IMR-90 (cell line): ENCODE results near the gene SH3RF3.

Experiments used
- CEBPB ChIP-seq: IDR thresholded peaks from 2 replicates; pipeline ENCODE4 v1.6.1; 2012; ENCODE audit warnings: low read depth, low read length, improper control_type of control experiment
- POLR2A ChIP-seq: IDR thresholded peaks from 2 replicates; pipeline ENCODE4 v1.6.1; 2012; ENCODE audit warnings: mild to moderate bottlenecking, low read depth, low read length
- RCOR1 ChIP-seq: IDR thresholded peaks from 2 replicates; pipeline ENCODE4 v1.6.1; 2012; ENCODE audit warnings: mild to moderate bottlenecking, low read length, improper control_type of control experiment; ENCODE audit not compliant: insufficient replicate concordance

- TF ChIP-seq RCOR1 (no peak), POLR2A (no peak), CEBPB (no peak)
These were observed 71.8 kb downstream of the SH3RF3 start for GRCh38 chr2:109200616-109201464.
